ENCODE data around the gene KRT74.

Gene KRT74

GRCh38 chr12:52546126-52546525, 27.5 kb downstream of the KRT74 start:
- no peak for DNase-seq
- intact Hi-C loops (cut with DNase I), result no loop called here

GRCh38 chr12:52543985-52544883, 29.4 kb downstream of the KRT74 start:
- DNase-seq, result peak in 36 of 42 donors; percentile 14 to 78 (median 52)
- intact Hi-C loops (cut with DNase I), result no loop called here

- DNase-seq, result no peak
- intact Hi-C loops (cut with DNase I), result no loop called here
Measured at GRCh38 chr12:52542785-52543318, 30.8 kb downstream of the KRT74 start.

- no peak for DNase-seq
- intact Hi-C loops (cut with DNase I), result no loop called here
Measured at GRCh38 chr12:52542157-52542556, 31.5 kb downstream of the KRT74 start.

- DNase-seq, result no peak
- intact Hi-C loops (cut with DNase I), result no loop called here
Measured at GRCh38 chr12:52541709-52542108, 31.9 kb downstream of the KRT74 start.

- intact Hi-C loops (cut with DNase I), result no loop called here
Measured at GRCh38 chr12:52540531-52540930, 33.1 kb downstream of the KRT74 start.

GRCh38 chr12:52539821-52540173, 33.8 kb downstream of the KRT74 start:
- intact Hi-C loops (cut with DNase I), result no loop called here
- no peak for DNase-seq

More at GRCh38 chr12:52540531-52540930, 33.1 kb downstream of the KRT74 start:
- no peak for DNase-seq

- no peak for DNase-seq
- intact Hi-C loops (cut with DNase I), result no loop called here
Measured at GRCh38 chr12:52539083-52539820, 34.4 kb downstream of the KRT74 start.

- intact Hi-C loops (cut with DNase I), result no loop called here
- DNase-seq, result no peak
Measured at GRCh38 chr12:52537101-52537500, 36.5 kb downstream of the KRT74 start.

GRCh38 chr12:52535574-52535973, 38.1 kb downstream of the KRT74 start:
- no peak for DNase-seq

GRCh38 chr12:52534482-52534881, 39.2 kb downstream of the KRT74 start:
- intact Hi-C loops (cut with DNase I), result no loop called here
- no peak for DNase-seq

More at GRCh38 chr12:52535574-52535973, 38.1 kb downstream of the KRT74 start:
- intact Hi-C loops (cut with DNase I), result no loop called here

GRCh38 chr12:52533686-52534470, 39.8 kb downstream of the KRT74 start:
- intact Hi-C loops (cut with DNase I), result no loop called here
- DNase-seq, result peak in 5 of 42 donors; percentile 17 to 56 (median 33)

GRCh38 chr12:52532636-52533035, 41.0 kb downstream of the KRT74 start:
- no peak for DNase-seq
- intact Hi-C loops (cut with DNase I), result no loop called here

GRCh38 chr12:52531566-52532300, 41.9 kb downstream of the KRT74 start:
- intact Hi-C loops (cut with DNase I), result no loop called here
- peak in 6 of 42 donors; percentile 18 to 48 (median 26) for DNase-seq

GRCh38 chr12:52530905-52531304, 42.7 kb downstream of the KRT74 start:
- intact Hi-C loops (cut with DNase I), result no loop called here
- DNase-seq, result peak in 3 of 42 donors; percentile 2 to 23 (median 4)

- intact Hi-C loops (cut with DNase I), result no loop called here
Measured at GRCh38 chr12:52530366-52530765, 43.3 kb downstream of the KRT74 start.

GRCh38 chr12:52529846-52530245, 43.8 kb downstream of the KRT74 start:
- DNase-seq, result peak in 6 of 42 donors; percentile 1 to 41 (median 5)
- intact Hi-C loops (cut with DNase I), result no loop called here

More at GRCh38 chr12:52530366-52530765, 43.3 kb downstream of the KRT74 start:
- peak in 2 of 42 donors; percentile 5 to 18 for DNase-seq

- intact Hi-C loops (cut with DNase I), result no loop called here
- peak in 7 of 42 donors; percentile 1 to 27 (median 3) for DNase-seq
Measured at GRCh38 chr12:52529417-52529816, 44.2 kb downstream of the KRT74 start.
